D721Med (cell line): ENCODE results near the gene POLDIP3.

Experiments
- DNase-seq: peaks from one replicate; pipeline ENCODE4 v3.0.0; 2011; ENCODE audit warnings: low spot score; ENCODE audit not compliant: insufficient read length
- FAIRE-seq: peaks from 2 replicates; lab custom pipeline; 2011; peaks lifted over from hg19 to GRCh38; lab: Jason Lieb, UNC
- TF ChIP-seq, protein P1 (sequence below): IDR thresholded peaks from 2 replicates; pipeline ENCODE4 v1.5.1; 2012; ENCODE audit warnings: mild to moderate bottlenecking, control low read depth; ENCODE audit not compliant: insufficient read depth; ENCODE audit errors: missing control alignments

The POLDIP3 gene

DNA sequence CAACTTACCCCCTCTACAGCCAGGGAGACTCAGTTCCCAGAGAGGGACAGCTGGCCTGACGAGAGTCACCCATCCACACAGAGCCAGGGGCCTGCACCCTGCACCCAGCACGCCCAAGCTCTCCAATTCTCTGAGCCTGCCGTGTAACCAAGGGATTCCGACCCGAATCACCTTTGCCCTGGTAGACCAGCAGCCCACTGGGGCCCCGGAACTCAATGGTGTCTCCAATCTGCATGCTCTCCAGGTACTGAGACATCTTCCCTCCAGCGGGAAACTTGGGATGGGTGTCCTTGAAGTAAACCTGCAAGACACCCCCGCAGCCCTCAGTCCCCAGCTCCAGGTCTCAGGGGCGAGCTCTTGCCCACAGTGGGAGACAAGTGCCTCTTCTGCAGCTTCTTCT, 13.3 kb upstream of the POLDIP3 start:
- FAIRE-seq (no peak), DNase-seq (no peak)
- TF ChIP-seq, protein P1, sequence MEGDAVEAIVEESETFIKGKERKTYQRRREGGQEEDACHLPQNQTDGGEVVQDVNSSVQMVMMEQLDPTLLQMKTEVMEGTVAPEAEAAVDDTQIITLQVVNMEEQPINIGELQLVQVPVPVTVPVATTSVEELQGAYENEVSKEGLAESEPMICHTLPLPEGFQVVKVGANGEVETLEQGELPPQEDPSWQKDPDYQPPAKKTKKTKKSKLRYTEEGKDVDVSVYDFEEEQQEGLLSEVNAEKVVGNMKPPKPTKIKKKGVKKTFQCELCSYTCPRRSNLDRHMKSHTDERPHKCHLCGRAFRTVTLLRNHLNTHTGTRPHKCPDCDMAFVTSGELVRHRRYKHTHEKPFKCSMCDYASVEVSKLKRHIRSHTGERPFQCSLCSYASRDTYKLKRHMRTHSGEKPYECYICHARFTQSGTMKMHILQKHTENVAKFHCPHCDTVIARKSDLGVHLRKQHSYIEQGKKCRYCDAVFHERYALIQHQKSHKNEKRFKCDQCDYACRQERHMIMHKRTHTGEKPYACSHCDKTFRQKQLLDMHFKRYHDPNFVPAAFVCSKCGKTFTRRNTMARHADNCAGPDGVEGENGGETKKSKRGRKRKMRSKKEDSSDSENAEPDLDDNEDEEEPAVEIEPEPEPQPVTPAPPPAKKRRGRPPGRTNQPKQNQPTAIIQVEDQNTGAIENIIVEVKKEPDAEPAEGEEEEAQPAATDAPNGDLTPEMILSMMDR: no peak

DNA sequence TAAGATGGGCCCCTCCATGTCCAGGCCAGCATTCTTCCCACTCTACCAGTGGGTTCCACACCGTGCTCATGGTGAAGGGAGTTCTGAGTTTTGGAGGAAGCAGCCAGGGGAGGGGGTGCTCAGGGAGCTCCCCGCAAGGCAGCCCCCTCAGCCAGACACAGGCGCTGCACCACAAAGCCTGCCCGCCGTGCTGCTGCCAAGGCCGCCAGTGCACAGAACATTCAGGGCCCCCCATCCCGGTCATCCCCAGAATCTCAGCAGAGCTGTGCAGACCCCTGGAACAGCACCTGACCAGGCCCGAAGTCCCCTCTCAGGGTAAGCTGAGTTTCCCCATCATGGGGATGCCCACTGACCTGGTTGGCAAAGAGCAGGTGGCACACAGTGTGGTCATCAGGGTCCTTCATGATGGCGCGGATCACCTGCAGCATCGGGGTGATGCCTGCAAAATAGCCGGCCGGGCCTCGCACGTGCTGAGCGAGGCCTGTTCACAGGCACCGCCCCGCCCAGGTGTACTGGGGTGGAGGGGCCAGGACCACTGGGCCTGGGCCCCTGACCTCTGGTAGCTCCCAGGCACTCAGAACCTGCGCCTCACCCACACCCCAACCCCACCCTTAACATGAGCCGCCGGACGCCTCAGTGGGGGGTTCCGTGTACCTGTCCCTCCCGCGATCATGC, 12.4 kb upstream of the POLDIP3 start:
- FAIRE-seq (no peak), DNase-seq (no peak)
- TF ChIP-seq, protein P1: no peak

DNA sequence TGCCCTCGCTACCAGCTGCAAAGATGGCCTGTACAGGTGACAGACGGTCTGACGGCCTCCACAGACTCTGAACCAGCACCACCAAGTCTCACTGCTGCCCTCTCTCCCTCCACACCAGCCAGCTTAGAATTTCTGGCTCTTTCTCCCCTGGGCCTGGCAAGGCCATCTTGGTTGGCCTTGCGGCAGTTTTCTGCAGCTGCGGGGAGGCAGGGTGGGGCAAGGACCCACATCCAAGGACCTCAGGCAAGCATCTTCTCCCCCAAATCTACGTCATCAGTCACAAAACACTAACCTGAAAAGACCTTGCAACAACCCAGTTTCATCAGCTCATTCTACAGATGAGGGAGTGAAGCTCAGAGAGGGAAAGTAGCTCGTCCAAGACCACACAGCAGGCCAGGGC, 11.7 kb upstream of the POLDIP3 start:
- TF ChIP-seq, protein P1: no peak
- DNase-seq: no peak
- no peak for FAIRE-seq

DNA sequence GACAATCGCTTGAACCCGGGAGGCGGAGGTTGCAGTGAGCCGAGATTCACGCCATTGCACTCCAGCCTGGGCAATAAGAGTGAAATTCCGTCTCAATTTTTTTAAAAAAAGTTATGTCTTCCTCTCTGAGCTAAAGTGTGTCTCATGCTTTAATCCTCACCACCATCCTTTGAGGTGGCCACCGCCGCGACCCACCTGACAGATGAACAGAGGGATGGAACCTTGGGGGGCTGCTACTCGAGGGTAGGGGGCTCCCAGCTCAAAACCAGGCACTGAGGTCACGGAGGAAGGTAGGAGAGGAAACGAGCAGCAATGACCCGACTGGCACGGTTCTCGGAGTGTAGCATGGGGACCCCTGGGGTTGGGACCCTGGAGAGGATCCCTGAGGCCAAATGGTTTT, 10.7 kb upstream of the POLDIP3 start:
- DNase-seq (no peak), FAIRE-seq (no peak)
- TF ChIP-seq, protein P1: no peak

DNA sequence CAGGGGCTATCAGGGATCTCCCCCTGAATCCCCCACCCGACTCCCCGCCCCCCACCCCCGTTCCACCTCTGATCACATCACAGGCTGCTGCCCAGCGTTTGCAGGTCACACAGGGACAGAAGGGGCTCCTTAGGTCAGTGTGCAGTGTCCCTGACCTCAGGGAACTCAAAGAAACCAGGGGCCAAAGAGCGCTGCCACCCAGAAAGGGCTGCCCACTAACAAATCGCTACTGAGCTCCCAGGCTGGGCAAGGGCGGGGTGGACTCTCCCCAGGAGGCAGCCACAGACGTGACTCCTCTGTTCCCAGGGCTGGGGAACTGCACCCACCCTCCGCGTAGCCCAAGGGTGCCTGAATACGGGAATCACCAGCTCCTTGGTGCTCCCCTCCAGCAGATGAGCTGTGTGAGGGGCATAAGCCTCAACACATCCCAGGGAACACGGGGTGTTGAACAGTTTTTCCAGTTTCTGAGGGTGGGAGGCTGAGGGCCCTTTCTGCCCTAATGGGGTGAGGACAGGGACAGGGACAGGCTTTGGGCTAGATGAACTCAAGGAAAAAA, 9.9 kb upstream of the POLDIP3 start:
- TF ChIP-seq, protein P1: no peak
- no peak for FAIRE-seq
- no peak for DNase-seq

DNA sequence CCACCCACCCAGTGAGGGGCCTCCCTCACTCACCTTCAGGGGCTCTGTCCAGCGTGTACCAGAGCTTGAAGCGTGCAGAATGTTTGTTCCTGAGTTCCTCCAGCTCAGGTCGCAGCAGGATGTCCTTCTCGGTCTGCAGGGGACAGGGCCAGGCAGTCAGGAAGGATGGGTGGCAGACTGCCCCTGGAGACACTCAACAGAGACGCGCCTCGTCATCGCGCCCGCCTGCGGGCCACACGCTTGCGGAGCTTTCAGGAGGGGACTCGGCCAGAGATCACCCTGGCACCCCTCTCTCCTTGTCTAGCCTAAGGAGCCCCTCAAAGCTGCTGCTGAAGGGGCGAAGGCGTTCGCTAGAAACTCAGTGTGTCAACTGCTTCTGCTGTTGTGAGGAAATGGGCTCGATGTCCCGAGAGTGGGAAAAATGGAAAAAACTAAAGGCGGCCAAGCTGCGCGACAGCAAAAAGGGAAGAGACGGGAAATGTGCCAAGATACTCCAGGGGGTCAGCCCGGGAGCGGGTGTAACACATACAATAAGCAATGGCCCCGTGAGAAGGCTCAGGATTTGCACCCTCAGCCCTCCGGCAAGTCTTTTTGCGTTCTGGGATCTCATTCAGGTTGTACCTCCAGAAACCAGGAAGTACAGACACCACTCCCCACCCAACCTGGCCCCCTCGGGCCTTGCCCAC, 9.2 kb upstream of the POLDIP3 start:
- FAIRE-seq (no peak), DNase-seq (no peak)
- TF ChIP-seq, protein P1: no peak
